Astrocyte (in vitro differentiated cells and primary cell): ENCODE measurements around the gene RFX8. TPM values are rescaled to one million over a fixed set of nuclear protein-coding genes. Genes with fewer than 3 reads are reported as not detected.

ENCODE experiments used
- DNase-seq: peaks from one replicate; pipeline ENCODE4 v3.0.0-alpha.2; 2010; ENCODE audit warnings: low read depth
- FAIRE-seq: peaks from 2 replicates; lab custom pipeline; 2011; peaks lifted over from hg19 to GRCh38; lab: Jason Lieb, UNC
- H2AFZ ChIP-seq: 2 replicates; pipeline ENCODE4 v1.6.0; 2012; ENCODE audit warnings: low read depth, low read length, inconsistent platforms
- H3K27ac ChIP-seq: 2 replicates; pipeline ENCODE4 v1.5.1; 2011; ENCODE audit warnings: low read depth, low read length, inconsistent platforms
- H3K27me3 ChIP-seq: 2 replicates; pipeline ENCODE4 v1.6.0; 2011; ENCODE audit warnings: low read length, inconsistent platforms; ENCODE audit not compliant: insufficient read depth
- H3K36me3 ChIP-seq: 2 replicates; pipeline ENCODE4 v1.5.1; 2011; ENCODE audit warnings: low read length, inconsistent platforms; ENCODE audit not compliant: insufficient read depth
- H3K4me1 ChIP-seq: 2 replicates; pipeline ENCODE4 v1.5.1; 2011; ENCODE audit warnings: low read length, inconsistent platforms; ENCODE audit not compliant: insufficient read depth
- H3K4me2 ChIP-seq: 2 replicates; pipeline ENCODE4 v1.6.0; 2012; ENCODE audit warnings: low read length, inconsistent platforms
- H3K4me3 ChIP-seq: 2 replicates; pipeline ENCODE4 v1.5.1; 2011; ENCODE audit warnings: low read depth, mild to moderate bottlenecking, low read length, inconsistent platforms; ENCODE audit not compliant: insufficient read depth
- H3K79me2 ChIP-seq: 2 replicates; pipeline ENCODE4 v1.6.0; 2012; ENCODE audit warnings: mild to moderate bottlenecking, low read length, inconsistent platforms; ENCODE audit not compliant: insufficient read depth
- H3K9ac ChIP-seq: 2 replicates; pipeline ENCODE4 v1.6.0; 2012; ENCODE audit warnings: mild to moderate bottlenecking, low read length, inconsistent platforms
- H3K9me3 ChIP-seq: 2 replicates; pipeline ENCODE4 v1.5.1; 2012; ENCODE audit warnings: low read depth, mild to moderate bottlenecking, low read length, inconsistent platforms; ENCODE audit not compliant: insufficient read depth
- H4K20me1 ChIP-seq: 2 replicates; pipeline ENCODE4 v1.6.0; 2012; ENCODE audit warnings: low read length, inconsistent platforms; ENCODE audit not compliant: insufficient read depth
- H3K27ac Mint-ChIP-seq: one replicate; pipeline ENCODE4 v1.8.0; 2021; ENCODE audit warnings: mild to moderate bottlenecking, mixed read lengths; ENCODE audit not compliant: unreplicated experiment
- H3K27me3 Mint-ChIP-seq: one replicate; pipeline ENCODE4 v1.8.0; 2021; ENCODE audit warnings: low read depth, mixed read lengths; ENCODE audit not compliant: unreplicated experiment
- H3K36me3 Mint-ChIP-seq: one replicate; pipeline ENCODE4 v1.8.0; 2021; ENCODE audit warnings: low read depth, mixed read lengths; ENCODE audit not compliant: unreplicated experiment
- H3K4me1 Mint-ChIP-seq: one replicate; pipeline ENCODE4 v1.8.0; 2021; ENCODE audit warnings: low read depth, mixed read lengths; ENCODE audit not compliant: unreplicated experiment
- H3K4me3 Mint-ChIP-seq: one replicate; pipeline ENCODE4 v1.8.0; 2021; ENCODE audit warnings: mild to moderate bottlenecking, moderate library complexity, mixed read lengths; ENCODE audit not compliant: unreplicated experiment
- H3K9me3 Mint-ChIP-seq: one replicate; pipeline ENCODE4 v1.8.0; 2021; ENCODE audit warnings: mild to moderate bottlenecking, mixed read lengths; ENCODE audit not compliant: unreplicated experiment
- EZH2 ChIP-seq: IDR thresholded peaks from 2 replicates; pipeline ENCODE4 v1.6.1; 2012; ENCODE audit warnings: mild to moderate bottlenecking, low read length, inconsistent platforms; ENCODE audit not compliant: insufficient read depth
- total RNA-seq: library from RNA; stranded (reverse); gene quantifications from 2 replicates; pipeline ENCODE4 v1.2.1, GENCODE V29; 2021
- TF ChIP-seq, protein P1 (sequence below): IDR thresholded peaks from 2 replicates; pipeline ENCODE4 v1.5.1; 2011; ENCODE audit warnings: low read depth, mild to moderate bottlenecking, inconsistent platforms, low read length, moderate library complexity; ENCODE audit not compliant: insufficient read depth

The RFX8 gene
- total RNA-seq, 1 donor from 2014 or later = not detected

DNA sequence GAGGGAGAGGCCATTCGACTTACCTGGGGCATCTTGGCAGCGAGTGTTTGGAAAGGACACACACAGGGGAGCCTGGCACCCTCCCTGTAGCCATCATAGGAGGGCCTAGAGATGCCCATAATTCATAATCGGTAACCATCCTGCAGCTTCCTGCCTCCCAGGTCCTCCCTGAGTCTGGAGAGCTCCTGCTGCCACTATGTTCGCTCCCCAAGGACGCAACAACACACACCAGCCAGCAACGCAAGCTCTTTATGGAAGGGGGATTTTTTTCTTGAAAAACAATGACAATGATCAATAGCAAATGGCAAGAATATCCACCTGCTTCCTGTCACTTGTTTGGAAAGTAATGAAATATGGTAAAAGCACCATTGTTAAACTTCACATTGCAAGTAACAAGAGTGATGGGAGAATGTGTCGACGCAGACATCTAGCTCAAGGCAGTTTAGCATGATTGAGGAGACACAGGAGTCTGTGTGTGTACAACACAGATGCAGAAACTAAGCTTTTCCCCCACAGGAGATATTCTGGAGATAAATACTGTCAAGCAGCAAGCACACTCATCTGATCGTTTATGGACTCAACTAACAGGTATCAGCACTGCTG, 62.7 kb downstream of the RFX8 start:
- Histone ChIP-seq H3K4me1 (peaks cover under 1% of the 10 kb centered on the region), H3K79me2 (no peaks in the 10 kb centered on the region), H4K20me1 (no peaks in the 10 kb centered on the region), H3K4me3 (no peak overlapping the region), H3K4me2 (no peak overlapping the region), H3K9me3 (no peaks in the 10 kb centered on the region), H2AFZ (no peak overlapping the region), H3K27ac (no peak overlapping the region), H3K9ac (no peak overlapping the region), H3K27me3 (no peaks in the 10 kb centered on the region), H3K36me3 (no peaks in the 10 kb centered on the region)
- Mint-ChIP-seq H3K27ac (no peak overlapping the region), H3K4me1 (peaks cover under 1% of the 10 kb centered on the region), H3K36me3 (no peaks in the 10 kb centered on the region), H3K4me3 (no peak overlapping the region), H3K27me3 (peaks cover 42% of the 10 kb centered on the region), H3K9me3 (peaks cover 10% of the 10 kb centered on the region)
- FAIRE-seq (no peak), DNase-seq (no peak)
- TF ChIP-seq, protein P1, sequence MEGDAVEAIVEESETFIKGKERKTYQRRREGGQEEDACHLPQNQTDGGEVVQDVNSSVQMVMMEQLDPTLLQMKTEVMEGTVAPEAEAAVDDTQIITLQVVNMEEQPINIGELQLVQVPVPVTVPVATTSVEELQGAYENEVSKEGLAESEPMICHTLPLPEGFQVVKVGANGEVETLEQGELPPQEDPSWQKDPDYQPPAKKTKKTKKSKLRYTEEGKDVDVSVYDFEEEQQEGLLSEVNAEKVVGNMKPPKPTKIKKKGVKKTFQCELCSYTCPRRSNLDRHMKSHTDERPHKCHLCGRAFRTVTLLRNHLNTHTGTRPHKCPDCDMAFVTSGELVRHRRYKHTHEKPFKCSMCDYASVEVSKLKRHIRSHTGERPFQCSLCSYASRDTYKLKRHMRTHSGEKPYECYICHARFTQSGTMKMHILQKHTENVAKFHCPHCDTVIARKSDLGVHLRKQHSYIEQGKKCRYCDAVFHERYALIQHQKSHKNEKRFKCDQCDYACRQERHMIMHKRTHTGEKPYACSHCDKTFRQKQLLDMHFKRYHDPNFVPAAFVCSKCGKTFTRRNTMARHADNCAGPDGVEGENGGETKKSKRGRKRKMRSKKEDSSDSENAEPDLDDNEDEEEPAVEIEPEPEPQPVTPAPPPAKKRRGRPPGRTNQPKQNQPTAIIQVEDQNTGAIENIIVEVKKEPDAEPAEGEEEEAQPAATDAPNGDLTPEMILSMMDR = no peak
- TF ChIP-seq EZH2 = no peak

DNA sequence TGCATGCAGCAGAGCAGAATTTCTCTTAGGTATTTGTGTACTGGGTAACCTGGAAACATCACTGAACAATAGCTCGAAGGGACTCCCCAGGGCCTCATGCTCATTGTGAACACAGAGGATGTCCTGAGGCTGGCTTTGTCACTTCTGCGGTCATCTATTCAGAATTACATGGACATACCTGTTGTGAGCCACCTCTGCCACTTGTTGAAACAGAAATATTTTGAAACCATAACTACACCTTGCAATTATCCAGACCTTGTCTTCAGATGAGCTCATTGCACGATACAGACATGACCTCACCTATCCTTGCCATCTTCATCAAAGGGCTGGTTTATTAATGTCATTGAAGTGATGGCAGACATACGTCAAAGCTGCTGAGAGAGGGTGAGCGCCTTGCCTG, 64.2 kb downstream of the RFX8 start:
- H3K4me3 ChIP-seq = no peak overlapping the region
- H2AFZ ChIP-seq = no peak overlapping the region
- no peaks in the 10 kb centered on the region for H4K20me1 ChIP-seq
- H3K4me1 ChIP-seq = peaks cover 3% of the 10 kb centered on the region
- DNase-seq (no peak), FAIRE-seq (no peak)
- Mint-ChIP-seq H3K4me3 (no peak overlapping the region), H3K27me3 (peaks cover 36% of the 10 kb centered on the region), H3K4me1 (peaks cover 4% of the 10 kb centered on the region), H3K9me3 (peaks cover 10% of the 10 kb centered on the region), H3K36me3 (no peaks in the 10 kb centered on the region), H3K27ac (no peak overlapping the region)
- H3K9me3 ChIP-seq = no peaks in the 10 kb centered on the region
- H3K4me2 ChIP-seq = no peak overlapping the region
- no peaks in the 10 kb centered on the region for H3K36me3 ChIP-seq
- no peak overlapping the region for H3K27ac ChIP-seq
- H3K79me2 ChIP-seq = no peaks in the 10 kb centered on the region
- TF ChIP-seq, protein P1 = no peak
- no peak for TF ChIP-seq EZH2
- no peak overlapping the region for H3K9ac ChIP-seq
- H3K27me3 ChIP-seq = no peaks in the 10 kb centered on the region

DNA sequence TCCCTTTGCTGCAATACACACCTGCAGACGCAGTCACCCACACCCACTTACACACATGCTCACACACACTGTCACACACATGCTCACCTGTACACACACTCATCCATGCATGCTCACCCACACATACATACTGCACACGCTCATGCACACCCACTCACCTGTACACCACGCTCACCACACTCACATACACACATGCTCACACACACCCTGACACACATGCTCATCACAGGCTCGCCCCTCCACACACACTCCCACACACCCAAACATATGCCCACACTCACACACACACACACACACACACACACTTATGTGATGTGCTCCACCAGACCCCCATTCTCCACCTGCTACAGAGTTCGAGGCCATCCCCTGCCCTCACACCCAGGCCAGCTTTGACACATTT, 64.8 kb downstream of the RFX8 start:
- no peaks in the 10 kb centered on the region for H3K9me3 ChIP-seq
- no peak for FAIRE-seq
- no peak overlapping the region for H3K4me3 ChIP-seq
- peaks cover 7% of the 10 kb centered on the region for H3K9me3 Mint-ChIP-seq
- H3K4me3 Mint-ChIP-seq = no peak overlapping the region
- H3K4me1 ChIP-seq = peaks cover 3% of the 10 kb centered on the region
- H3K79me2 ChIP-seq = no peaks in the 10 kb centered on the region
- peaks cover 30% of the 10 kb centered on the region for H3K27me3 Mint-ChIP-seq
- no peak overlapping the region for H3K4me2 ChIP-seq
- TF ChIP-seq EZH2 = no peak
- TF ChIP-seq, protein P1 = no peak
- no peaks in the 10 kb centered on the region for H3K27me3 ChIP-seq
- no peaks in the 10 kb centered on the region for H4K20me1 ChIP-seq
- H3K4me1 Mint-ChIP-seq = peaks cover 4% of the 10 kb centered on the region
- H3K27ac Mint-ChIP-seq = no peak overlapping the region
- no peaks in the 10 kb centered on the region for H3K36me3 ChIP-seq
- H3K36me3 Mint-ChIP-seq = no peaks in the 10 kb centered on the region
- DNase-seq = no peak
- no peak overlapping the region for H2AFZ ChIP-seq
- H3K9ac ChIP-seq = no peak overlapping the region
- H3K27ac ChIP-seq = no peak overlapping the region
